HCT116 (cell line): ENCODE measurements around the gene NCKAP5. TPM values are rescaled to one million over a fixed set of nuclear protein-coding genes. Genes with fewer than 3 reads are reported as not detected.

Source experiments
- ATAC-seq: fragments of 200-7000 bp; cut with Tn5 transposase; 2 replicates; pipeline ENCODE4 v1.9.1; 2020; ENCODE audit warnings: mild to moderate bottlenecking, moderate library complexity
- BruUV-seq: library from RNA; stranded (reverse); fragments of 400-500 nt; replicated peaks from 2 replicates; lab custom pipeline; 2021; lab: Mats Ljungman, UMichigan
- CTCF ChIA-PET: fragments of 300-600 bp; sonication (Branson Sonifier 250); formaldehyde crosslinking; loops from one replicate; lab custom pipeline; 2021; ENCODE audit warnings: antibody characterized with exemption; lab: Charles Lee
- POLR2A ChIA-PET: fragments of 300-600, 350-600 bp; sonication (Branson Sonifier 250); formaldehyde crosslinking; loops from one replicate; lab custom pipeline; 2021; ENCODE audit warnings: antibody characterized with exemption; lab: Charles Lee
- RAD21 ChIA-PET, 2 experiments: fragments of 300-600 bp; sonication (Branson Sonifier 250); formaldehyde crosslinking; loops; one replicate each; lab custom pipeline; 2023; ENCODE audit warnings: low total read pairs in 2 of 2; ENCODE audit not compliant: uncharacterized antibody in 2 of 2, unreplicated experiment in 2 of 2, low non-redundant PET in 1 of 2; lab: Charles Lee
- DNase-seq: peaks from one replicate; pipeline ENCODE4 v3.0.0-alpha.2; 2010; ENCODE audit warnings: low read depth, low spot score
- H2AFZ ChIP-seq: fragments of 200-600 bp; shearing (Covaris generic), sonication (generic); 2 replicates; pipeline ENCODE4 v1.6.1; 2017; ENCODE audit warnings: low read depth, mixed run types, mixed read lengths, antibody characterized with exemption, low read length; ENCODE audit not compliant: poor library complexity, severe bottlenecking
- H3K27ac ChIP-seq: 2 replicates; pipeline ENCODE4 v1.5.1; 2012; ENCODE audit warnings: low read depth, low read length
- H3K27me3 ChIP-seq: fragments of 200-600 bp; sonication (generic); 2 replicates; pipeline ENCODE4 v1.6.1; 2016; ENCODE audit warnings: mixed run types, low read length, mixed read lengths; ENCODE audit not compliant: insufficient read depth
- H3K36me3 ChIP-seq, 2 experiments: fragments of 200-500 bp in 1 of 2; fragments of 200-600 bp in 1 of 2; sonication (Bioruptor generic) in 1 of 2; sonication (generic) in 1 of 2; 2 replicates each; pipeline versions ENCODE4 v1.5.1 to v1.6.1; 2014 to 2016; ENCODE audit warnings: low read length in 2 of 2, inconsistent platforms in 1 of 2, mixed read lengths in 1 of 2, mixed run types in 1 of 2; ENCODE audit not compliant: insufficient read depth in 2 of 2, control insufficient read depth in 1 of 2
- H3K4me1 ChIP-seq, 2 experiments: fragments of 200-600 bp in 1 of 2; sonication (generic) in 1 of 2; 2 replicates each; pipeline versions ENCODE4 v1.5.1 to v1.6.1; 2012 to 2017; ENCODE audit warnings: low read length in 2 of 2, inconsistent platforms in 1 of 2, mild to moderate bottlenecking in 1 of 2, mixed read lengths in 1 of 2, mixed run types in 1 of 2, moderate library complexity in 1 of 2; ENCODE audit not compliant: insufficient read depth in 2 of 2, control insufficient read depth in 1 of 2
- H3K4me2 ChIP-seq: fragments of 200-600 bp; sonication (generic); 2 replicates; pipeline ENCODE4 v1.6.1; 2017; ENCODE audit warnings: mixed run types, low read length, mixed read lengths
- H3K4me3 ChIP-seq, 2 experiments: fragments of 200-600 bp in 1 of 2; sonication (generic) in 1 of 2; replicated peaks in 1 of 2; 2 replicates each; pipeline ENCODE4 v1.5.1; 2011 to 2016; ENCODE audit warnings: low read length in 2 of 2, control low read depth in 1 of 2, low read depth in 1 of 2, mild to moderate bottlenecking in 1 of 2, mixed read lengths in 1 of 2, mixed run types in 1 of 2
- H3K79me2 ChIP-seq: fragments of 200-600 bp; sonication (generic); 2 replicates; pipeline ENCODE4 v1.6.1; 2017; ENCODE audit warnings: mild to moderate bottlenecking, mixed run types, low read length, moderate library complexity, mixed read lengths; ENCODE audit not compliant: insufficient read depth
- H3K9ac ChIP-seq: fragments of 200-600 bp; sonication (generic); 2 replicates; pipeline ENCODE4 v1.6.1; 2016; ENCODE audit warnings: low read length, mixed read lengths
- H3K9me2 ChIP-seq: fragments of 200-600 bp; sonication (generic), shearing (Covaris generic); 2 replicates; pipeline ENCODE4 v1.6.1; 2017; ENCODE audit warnings: mixed run types, mild to moderate bottlenecking, moderate library complexity; ENCODE audit not compliant: insufficient read depth
- H3K9me3 ChIP-seq, 2 experiments: fragments of 200-500 bp in 1 of 2; fragments of 200-600 bp in 1 of 2; sonication (Bioruptor generic) in 1 of 2; sonication (generic) in 1 of 2; 2 replicates each; pipeline ENCODE4 v1.6.1; 2014 to 2017; ENCODE audit warnings: low read length in 2 of 2, mixed read lengths in 2 of 2, inconsistent platforms in 1 of 2, low read depth in 1 of 2, mild to moderate bottlenecking in 1 of 2, mixed run types in 1 of 2, moderate library complexity in 1 of 2; ENCODE audit not compliant: control insufficient read depth in 1 of 2, insufficient read depth in 1 of 2
- H4K20me1 ChIP-seq: fragments of 200-600 bp; sonication (generic), shearing (Covaris generic); 2 replicates; pipeline ENCODE4 v1.6.1; 2017; ENCODE audit warnings: mixed run types, mild to moderate bottlenecking, moderate library complexity; ENCODE audit not compliant: insufficient read depth
- CEBPB ChIP-seq: IDR thresholded peaks from 2 replicates; pipeline ENCODE4 v1.6.1; 2012; ENCODE audit warnings: low read depth
- RAD21 ChIP-seq: IDR thresholded peaks from 2 replicates; pipeline ENCODE4 v1.6.1; 2012; ENCODE audit warnings: low read depth, mild to moderate bottlenecking
- SRF ChIP-seq: IDR thresholded peaks from 2 replicates; pipeline ENCODE4 v1.6.1; 2012; ENCODE audit warnings: low read depth
- TCF7L2 ChIP-seq: IDR thresholded peaks from 2 replicates; pipeline ENCODE4 v1.7.0; 2011; ENCODE audit warnings: borderline replicate concordance, inconsistent platforms; ENCODE audit not compliant: insufficient read depth, insufficient read length; ENCODE audit errors: extremely low read depth
- intact Hi-C: fragments of 100-400 bp; cut with micrococcal nuclease; formaldehyde crosslinking; loops from 2 replicates; pipeline ENCODE4 v1.10.0; 2022
- total RNA-seq: library from RNA; stranded (reverse); gene quantifications from one replicate; pipeline ENCODE4 v1.2.1, GENCODE V29; 2021; ENCODE audit not compliant: unreplicated experiment
- TF ChIP-seq, protein P1 (sequence below): IDR thresholded peaks from 2 replicates; pipeline ENCODE4 v1.6.1; 2012; ENCODE audit warnings: low read depth

Gene NCKAP5
- total RNA-seq, 1 experiment from 2014 or later: 0.30 TPM

DNA sequence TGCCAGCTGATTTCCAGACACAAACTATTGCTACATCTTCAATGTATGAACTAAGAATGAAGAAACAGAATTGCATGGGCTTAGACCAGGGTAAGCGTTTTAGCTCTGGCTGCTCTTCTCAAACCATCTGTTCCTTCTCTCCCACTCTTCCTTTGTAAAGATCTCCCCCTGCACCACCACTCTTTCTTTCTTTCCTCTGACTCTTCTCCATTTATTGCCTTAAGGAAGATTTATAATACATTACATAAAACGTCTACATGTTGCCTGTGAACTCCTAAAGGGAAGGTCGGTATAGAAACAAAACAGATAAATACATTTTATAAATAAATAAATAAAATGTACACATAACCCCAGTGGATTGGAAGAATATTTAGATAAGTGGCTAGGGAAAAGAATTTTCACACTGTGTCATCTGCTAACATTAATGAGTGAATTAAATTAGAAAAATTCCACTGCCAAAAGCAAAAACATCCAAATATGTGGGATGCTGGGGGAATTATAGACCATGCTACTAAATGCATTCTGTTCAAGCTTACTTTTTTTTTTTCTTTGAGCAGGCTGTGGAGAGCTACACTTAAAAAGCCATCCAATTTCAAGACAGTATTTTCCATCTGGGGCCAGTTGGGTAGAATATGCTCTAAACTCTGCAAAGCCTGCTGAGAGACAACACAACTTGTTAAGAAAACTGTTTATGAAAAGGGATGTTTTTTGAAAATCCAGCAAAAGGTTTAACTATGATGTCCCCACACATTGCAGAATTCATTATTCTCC is 41.5 kb downstream of the NCKAP5 start:
- RAD21 ChIA-PET: no interaction called here
- Histone ChIP-seq H2AFZ (no peak overlapping the region), H3K36me3 (no peaks in the 10 kb centered on the region), H3K27me3 (no peaks in the 10 kb centered on the region), H3K4me2 (no peak overlapping the region), H4K20me1 (no peaks in the 10 kb centered on the region), H3K9ac (no peak overlapping the region), H3K79me2 (no peaks in the 10 kb centered on the region), H3K27ac (no peak overlapping the region), H3K9me2 (no peaks in the 10 kb centered on the region), H3K4me1 (no peaks in the 10 kb centered on the region), H3K4me3 (no peak overlapping the region), H3K9me3 (no peaks in the 10 kb centered on the region)
- POLR2A ChIA-PET: no interaction called here
- CTCF ChIA-PET: no interaction called here
- intact Hi-C loops: no loop called here
- DNase-seq: no peak
- no peak for ATAC-seq
- BruUV-seq: no TSS peak
- TF ChIP-seq, protein P1, sequence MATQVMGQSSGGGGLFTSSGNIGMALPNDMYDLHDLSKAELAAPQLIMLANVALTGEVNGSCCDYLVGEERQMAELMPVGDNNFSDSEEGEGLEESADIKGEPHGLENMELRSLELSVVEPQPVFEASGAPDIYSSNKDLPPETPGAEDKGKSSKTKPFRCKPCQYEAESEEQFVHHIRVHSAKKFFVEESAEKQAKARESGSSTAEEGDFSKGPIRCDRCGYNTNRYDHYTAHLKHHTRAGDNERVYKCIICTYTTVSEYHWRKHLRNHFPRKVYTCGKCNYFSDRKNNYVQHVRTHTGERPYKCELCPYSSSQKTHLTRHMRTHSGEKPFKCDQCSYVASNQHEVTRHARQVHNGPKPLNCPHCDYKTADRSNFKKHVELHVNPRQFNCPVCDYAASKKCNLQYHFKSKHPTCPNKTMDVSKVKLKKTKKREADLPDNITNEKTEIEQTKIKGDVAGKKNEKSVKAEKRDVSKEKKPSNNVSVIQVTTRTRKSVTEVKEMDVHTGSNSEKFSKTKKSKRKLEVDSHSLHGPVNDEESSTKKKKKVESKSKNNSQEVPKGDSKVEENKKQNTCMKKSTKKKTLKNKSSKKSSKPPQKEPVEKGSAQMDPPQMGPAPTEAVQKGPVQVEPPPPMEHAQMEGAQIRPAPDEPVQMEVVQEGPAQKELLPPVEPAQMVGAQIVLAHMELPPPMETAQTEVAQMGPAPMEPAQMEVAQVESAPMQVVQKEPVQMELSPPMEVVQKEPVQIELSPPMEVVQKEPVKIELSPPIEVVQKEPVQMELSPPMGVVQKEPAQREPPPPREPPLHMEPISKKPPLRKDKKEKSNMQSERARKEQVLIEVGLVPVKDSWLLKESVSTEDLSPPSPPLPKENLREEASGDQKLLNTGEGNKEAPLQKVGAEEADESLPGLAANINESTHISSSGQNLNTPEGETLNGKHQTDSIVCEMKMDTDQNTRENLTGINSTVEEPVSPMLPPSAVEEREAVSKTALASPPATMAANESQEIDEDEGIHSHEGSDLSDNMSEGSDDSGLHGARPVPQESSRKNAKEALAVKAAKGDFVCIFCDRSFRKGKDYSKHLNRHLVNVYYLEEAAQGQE: no peak
- no peak for TF ChIP-seq SRF
- no peak for TF ChIP-seq CEBPB
- no peak for TF ChIP-seq TCF7L2
- no peak for TF ChIP-seq RAD21
